Measurements from ENCODE around the gene PEG3. TPM values are rescaled to one million over a fixed set of nuclear protein-coding genes. Genes with fewer than 3 reads are reported as not detected.

Gene PEG3
- total and polyA plus RNA-seq, 2 of the 8 experiments (the other 6 are each of a cell fraction or from before 2014, with no cell fraction given), result not detected

DNA sequence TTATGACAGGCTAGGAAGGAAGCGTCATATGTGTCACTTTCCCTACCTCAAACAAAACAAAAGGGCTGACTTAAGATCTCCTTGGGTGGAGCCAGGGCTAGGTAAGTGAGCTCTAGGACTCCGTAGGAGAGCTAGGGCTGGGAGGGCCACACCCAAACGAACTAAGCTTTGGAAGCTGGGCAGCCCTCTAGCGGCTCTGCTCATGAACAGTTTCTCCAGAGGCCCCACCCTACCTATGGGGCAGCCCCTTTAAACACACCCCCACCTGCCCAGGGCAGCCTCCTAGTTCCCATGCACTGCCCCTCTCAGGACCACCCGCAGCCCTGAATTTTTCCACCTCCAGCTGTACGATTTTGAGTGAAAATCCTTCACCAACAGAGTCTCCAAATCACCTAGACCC lies 3.5 kb downstream of the PEG3 start (continued):
- TF ChIP-seq, protein P1, sequence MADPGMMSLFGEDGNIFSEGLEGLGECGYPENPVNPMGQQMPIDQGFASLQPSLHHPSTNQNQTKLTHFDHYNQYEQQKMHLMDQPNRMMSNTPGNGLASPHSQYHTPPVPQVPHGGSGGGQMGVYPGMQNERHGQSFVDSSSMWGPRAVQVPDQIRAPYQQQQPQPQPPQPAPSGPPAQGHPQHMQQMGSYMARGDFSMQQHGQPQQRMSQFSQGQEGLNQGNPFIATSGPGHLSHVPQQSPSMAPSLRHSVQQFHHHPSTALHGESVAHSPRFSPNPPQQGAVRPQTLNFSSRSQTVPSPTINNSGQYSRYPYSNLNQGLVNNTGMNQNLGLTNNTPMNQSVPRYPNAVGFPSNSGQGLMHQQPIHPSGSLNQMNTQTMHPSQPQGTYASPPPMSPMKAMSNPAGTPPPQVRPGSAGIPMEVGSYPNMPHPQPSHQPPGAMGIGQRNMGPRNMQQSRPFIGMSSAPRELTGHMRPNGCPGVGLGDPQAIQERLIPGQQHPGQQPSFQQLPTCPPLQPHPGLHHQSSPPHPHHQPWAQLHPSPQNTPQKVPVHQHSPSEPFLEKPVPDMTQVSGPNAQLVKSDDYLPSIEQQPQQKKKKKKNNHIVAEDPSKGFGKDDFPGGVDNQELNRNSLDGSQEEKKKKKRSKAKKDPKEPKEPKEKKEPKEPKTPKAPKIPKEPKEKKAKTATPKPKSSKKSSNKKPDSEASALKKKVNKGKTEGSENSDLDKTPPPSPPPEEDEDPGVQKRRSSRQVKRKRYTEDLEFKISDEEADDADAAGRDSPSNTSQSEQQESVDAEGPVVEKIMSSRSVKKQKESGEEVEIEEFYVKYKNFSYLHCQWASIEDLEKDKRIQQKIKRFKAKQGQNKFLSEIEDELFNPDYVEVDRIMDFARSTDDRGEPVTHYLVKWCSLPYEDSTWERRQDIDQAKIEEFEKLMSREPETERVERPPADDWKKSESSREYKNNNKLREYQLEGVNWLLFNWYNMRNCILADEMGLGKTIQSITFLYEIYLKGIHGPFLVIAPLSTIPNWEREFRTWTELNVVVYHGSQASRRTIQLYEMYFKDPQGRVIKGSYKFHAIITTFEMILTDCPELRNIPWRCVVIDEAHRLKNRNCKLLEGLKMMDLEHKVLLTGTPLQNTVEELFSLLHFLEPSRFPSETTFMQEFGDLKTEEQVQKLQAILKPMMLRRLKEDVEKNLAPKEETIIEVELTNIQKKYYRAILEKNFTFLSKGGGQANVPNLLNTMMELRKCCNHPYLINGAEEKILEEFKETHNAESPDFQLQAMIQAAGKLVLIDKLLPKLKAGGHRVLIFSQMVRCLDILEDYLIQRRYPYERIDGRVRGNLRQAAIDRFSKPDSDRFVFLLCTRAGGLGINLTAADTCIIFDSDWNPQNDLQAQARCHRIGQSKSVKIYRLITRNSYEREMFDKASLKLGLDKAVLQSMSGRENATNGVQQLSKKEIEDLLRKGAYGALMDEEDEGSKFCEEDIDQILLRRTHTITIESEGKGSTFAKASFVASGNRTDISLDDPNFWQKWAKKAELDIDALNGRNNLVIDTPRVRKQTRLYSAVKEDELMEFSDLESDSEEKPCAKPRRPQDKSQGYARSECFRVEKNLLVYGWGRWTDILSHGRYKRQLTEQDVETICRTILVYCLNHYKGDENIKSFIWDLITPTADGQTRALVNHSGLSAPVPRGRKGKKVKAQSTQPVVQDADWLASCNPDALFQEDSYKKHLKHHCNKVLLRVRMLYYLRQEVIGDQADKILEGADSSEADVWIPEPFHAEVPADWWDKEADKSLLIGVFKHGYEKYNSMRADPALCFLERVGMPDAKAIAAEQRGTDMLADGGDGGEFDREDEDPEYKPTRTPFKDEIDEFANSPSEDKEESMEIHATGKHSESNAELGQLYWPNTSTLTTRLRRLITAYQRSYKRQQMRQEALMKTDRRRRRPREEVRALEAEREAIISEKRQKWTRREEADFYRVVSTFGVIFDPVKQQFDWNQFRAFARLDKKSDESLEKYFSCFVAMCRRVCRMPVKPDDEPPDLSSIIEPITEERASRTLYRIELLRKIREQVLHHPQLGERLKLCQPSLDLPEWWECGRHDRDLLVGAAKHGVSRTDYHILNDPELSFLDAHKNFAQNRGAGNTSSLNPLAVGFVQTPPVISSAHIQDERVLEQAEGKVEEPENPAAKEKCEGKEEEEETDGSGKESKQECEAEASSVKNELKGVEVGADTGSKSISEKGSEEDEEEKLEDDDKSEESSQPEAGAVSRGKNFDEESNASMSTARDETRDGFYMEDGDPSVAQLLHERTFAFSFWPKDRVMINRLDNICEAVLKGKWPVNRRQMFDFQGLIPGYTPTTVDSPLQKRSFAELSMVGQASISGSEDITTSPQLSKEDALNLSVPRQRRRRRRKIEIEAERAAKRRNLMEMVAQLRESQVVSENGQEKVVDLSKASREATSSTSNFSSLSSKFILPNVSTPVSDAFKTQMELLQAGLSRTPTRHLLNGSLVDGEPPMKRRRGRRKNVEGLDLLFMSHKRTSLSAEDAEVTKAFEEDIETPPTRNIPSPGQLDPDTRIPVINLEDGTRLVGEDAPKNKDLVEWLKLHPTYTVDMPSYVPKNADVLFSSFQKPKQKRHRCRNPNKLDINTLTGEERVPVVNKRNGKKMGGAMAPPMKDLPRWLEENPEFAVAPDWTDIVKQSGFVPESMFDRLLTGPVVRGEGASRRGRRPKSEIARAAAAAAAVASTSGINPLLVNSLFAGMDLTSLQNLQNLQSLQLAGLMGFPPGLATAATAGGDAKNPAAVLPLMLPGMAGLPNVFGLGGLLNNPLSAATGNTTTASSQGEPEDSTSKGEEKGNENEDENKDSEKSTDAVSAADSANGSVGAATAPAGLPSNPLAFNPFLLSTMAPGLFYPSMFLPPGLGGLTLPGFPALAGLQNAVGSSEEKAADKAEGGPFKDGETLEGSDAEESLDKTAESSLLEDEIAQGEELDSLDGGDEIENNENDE (IDR thresholded peaks at IDR 0.05; ENCODE audit: insufficient replicate concordance, low read length), result no peak
- no peak for TF ChIP-seq JUND (IDR thresholded peaks at IDR 0.05; ENCODE audit: low read length)
- no peak for TF ChIP-seq NRF1 (IDR thresholded peaks at IDR 0.05; ENCODE audit: low read depth, low read length)
- no peak for TF ChIP-seq BRCA1 (IDR thresholded peaks at IDR 0.05; ENCODE audit: low read depth, low read length)
- TF ChIP-seq, protein P2, sequence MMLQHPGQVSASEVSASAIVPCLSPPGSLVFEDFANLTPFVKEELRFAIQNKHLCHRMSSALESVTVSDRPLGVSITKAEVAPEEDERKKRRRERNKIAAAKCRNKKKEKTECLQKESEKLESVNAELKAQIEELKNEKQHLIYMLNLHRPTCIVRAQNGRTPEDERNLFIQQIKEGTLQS (IDR thresholded peaks at IDR 0.05; ENCODE audit: insufficient read depth, low read depth, low read length), result no peak
- no peak for TF ChIP-seq CTBP2 (IDR thresholded peaks at IDR 0.05; ENCODE audit: borderline replicate concordance, insufficient read depth, insufficient read length, low read length)
- TF ChIP-seq TBP (IDR thresholded peaks at IDR 0.05; ENCODE audit: low read depth, low read length), result no peak
- TF ChIP-seq RNF2 (IDR thresholded peaks at IDR 0.05; ENCODE audit: borderline replicate concordance, low read depth, low read length, missing control alignments, poor library complexity, severe bottlenecking), result no peak
- TF ChIP-seq HDAC2 (IDR thresholded peaks at IDR 0.05; ENCODE audit: borderline replicate concordance in 1 of 2, low read depth in 2 of 2, low read length in 2 of 2), result no peak
- TF ChIP-seq RXRA (IDR thresholded peaks at IDR 0.05; ENCODE audit: insufficient read depth, low read depth, low read length), result no peak
